CD14-positive monocyte (primary cell): ENCODE data around the gene JAM3. TPM values are rescaled to one million over a fixed set of nuclear protein-coding genes. Genes with fewer than 3 reads are reported as not detected.
A peak's percentile ranks its signal among the peaks of the same experiment; 100 is the strongest.

Experiments used
- DNase-seq, 3 donors: peaks; one replicate each; pipeline ENCODE4 v3.0.0-alpha.2; 2011 to 2022
- H2AFZ ChIP-seq: 2 replicates; pipeline ENCODE4 v1.6.0; 2012; ENCODE audit warnings: mild to moderate bottlenecking, low read depth, low read length, inconsistent platforms; ENCODE audit not compliant: insufficient read depth, poor library complexity, severe bottlenecking
- H3K27ac ChIP-seq, 2 donors: 1 replicate in 1 of 2; 2 replicates in 1 of 2; pipeline ENCODE4 v1.5.1; 2012 to 2013; ENCODE audit warnings: low read length in 2 of 2, control low read depth in 1 of 2, inconsistent platforms in 1 of 2, low read depth in 1 of 2, mild to moderate bottlenecking in 1 of 2
- H3K27me3 ChIP-seq, 2 donors: one replicate each; pipeline versions ENCODE4 v1.6.0 to v1.6.1; 2011 to 2013; ENCODE audit warnings: low read length in 2 of 2; ENCODE audit not compliant: control insufficient read depth in 2 of 2, insufficient read depth in 2 of 2
- H3K36me3 ChIP-seq, 2 donors: replicated peaks in 1 of 2; 1 replicate in 1 of 2; 2 replicates in 1 of 2; pipeline versions ENCODE4 v1.5.1 to v1.6.1; 2012 to 2013; ENCODE audit warnings: low read length in 2 of 2, control low read depth in 1 of 2, inconsistent platforms in 1 of 2, mild to moderate bottlenecking in 1 of 2; ENCODE audit not compliant: insufficient read depth in 2 of 2, control insufficient read depth in 1 of 2
- H3K4me1 ChIP-seq, 2 donors: 1 replicate in 1 of 2; 2 replicates in 1 of 2; pipeline versions ENCODE4 v1.5.1 to v1.6.1; 2012 to 2013; ENCODE audit warnings: low read length in 2 of 2, control low read depth in 1 of 2, inconsistent platforms in 1 of 2, mild to moderate bottlenecking in 1 of 2, moderate library complexity in 1 of 2; ENCODE audit not compliant: insufficient read depth in 2 of 2, control insufficient read depth in 1 of 2
- H3K4me2 ChIP-seq: replicated peaks from 2 replicates; pipeline ENCODE3; 2012; ENCODE audit warnings: low read length, moderate library complexity, mild to moderate bottlenecking; ENCODE audit not compliant: poor library complexity, severe bottlenecking; ENCODE audit errors: extremely low read depth
- H3K4me3 ChIP-seq, 3 experiments: fragments of 200-600 bp in 1 of 3; sonication (generic) in 1 of 3; replicated peaks in 1 of 3; 1 replicate in 2 of 3; 2 replicates in 1 of 3; pipeline ENCODE4 v1.5.1; 2011 to 2013; ENCODE audit warnings: low read length in 3 of 3, mild to moderate bottlenecking in 3 of 3, control low read depth in 2 of 3, low read depth in 2 of 3, inconsistent platforms in 1 of 3, moderate library complexity in 1 of 3
- H3K79me2 ChIP-seq: 2 replicates; pipeline ENCODE4 v1.6.0; 2012; ENCODE audit warnings: mild to moderate bottlenecking, control low read depth, inconsistent platforms, low read length, moderate library complexity; ENCODE audit not compliant: insufficient read depth
- H3K9ac ChIP-seq: 2 replicates; pipeline ENCODE4 v1.6.0; 2017; ENCODE audit warnings: low read length, mild to moderate bottlenecking; ENCODE audit not compliant: insufficient read depth, poor library complexity, severe bottlenecking
- H3K9me3 ChIP-seq, 2 donors: replicated peaks in 1 of 2; 1 replicate in 1 of 2; 2 replicates in 1 of 2; pipeline versions ENCODE4 v1.5.1 to v1.6.1; 2012 to 2013; ENCODE audit warnings: low read length in 2 of 2, control low read depth in 1 of 2; ENCODE audit not compliant: control insufficient read depth in 1 of 2, insufficient read depth in 1 of 2
- H4K20me1 ChIP-seq: 2 replicates; pipeline ENCODE4 v1.6.0; 2012; ENCODE audit warnings: mild to moderate bottlenecking, low read length, control low read depth, moderate library complexity; ENCODE audit not compliant: insufficient read depth
- H3K27ac Mint-ChIP-seq, 7 donors: one replicate each; pipeline ENCODE4 v1.8.0; 2020; ENCODE audit warnings: mild to moderate bottlenecking in 7 of 7, mixed read lengths in 7 of 7, moderate library complexity in 6 of 7, inconsistent platforms in 2 of 7
- H3K27me3 Mint-ChIP-seq, 3 donors: one replicate each; pipeline ENCODE4 v1.8.0; 2021 to 2022; ENCODE audit warnings: low read depth in 3 of 3, mild to moderate bottlenecking in 3 of 3, mixed read lengths in 3 of 3, moderate library complexity in 3 of 3, inconsistent platforms in 1 of 3
- H3K36me3 Mint-ChIP-seq, 2 donors: one replicate each; pipeline ENCODE4 v1.8.0; 2020; ENCODE audit warnings: mixed read lengths in 2 of 2, inconsistent platforms in 1 of 2, mild to moderate bottlenecking in 1 of 2
- H3K4me1 Mint-ChIP-seq: one replicate; pipeline ENCODE4 v1.8.0; 2020; ENCODE audit warnings: mild to moderate bottlenecking, mixed read lengths
- H3K4me3 Mint-ChIP-seq, 2 donors: one replicate each; pipeline ENCODE4 v1.8.0; 2020; ENCODE audit warnings: mild to moderate bottlenecking in 2 of 2, mixed read lengths in 2 of 2, moderate library complexity in 1 of 2
- H3K9me3 Mint-ChIP-seq, 7 donors: one replicate each; pipeline ENCODE4 v1.8.0; 2020 to 2022; ENCODE audit warnings: mixed read lengths in 7 of 7, mild to moderate bottlenecking in 6 of 7, moderate library complexity in 6 of 7, inconsistent platforms in 2 of 7
- CTCF ChIP-seq: fragments of 200-600 bp; IDR thresholded peaks from one replicate; pipeline ENCODE4 v1.8.0; 2022; ENCODE audit warnings: antibody characterized with exemption, mild to moderate bottlenecking
- WGBS: methylation state at CpG from one replicate; pipeline ENCODE4 v1.1.5; 2013; ENCODE audit warnings: missing lambda C conversion rate; ENCODE audit not compliant: insufficient coverage; 5-methylcytosine and 5-hydroxymethylcytosine counted together
- intact Hi-C, 2 donors: fragments of 100-400 bp; cut with micrococcal nuclease; formaldehyde crosslinking; loops; one replicate each; pipeline versions ENCODE4 v1.15.0 to v1.15.1; 2023
- polyA plus RNA-seq, 3 donors: library from polyadenylated mRNA; depleted of rRNA in 1 of 3; unstranded in 2 of 3; stranded (reverse) in 1 of 3; fragments of 300-500 nt in 2 of 3; fragments of >200 nt in 1 of 3; fragmentation: Illumina TruSeq in 2 of 3; gene quantifications; 1 replicate in 2 of 3; 2 replicates in 1 of 3; pipeline ENCODE4 v1.2.3, GENCODE V29; 2012 to 2021

JAM3 gene
- polyA plus RNA-seq, 3 donors, result 0.03 to 0.25 (median 0.12) TPM

DNA sequence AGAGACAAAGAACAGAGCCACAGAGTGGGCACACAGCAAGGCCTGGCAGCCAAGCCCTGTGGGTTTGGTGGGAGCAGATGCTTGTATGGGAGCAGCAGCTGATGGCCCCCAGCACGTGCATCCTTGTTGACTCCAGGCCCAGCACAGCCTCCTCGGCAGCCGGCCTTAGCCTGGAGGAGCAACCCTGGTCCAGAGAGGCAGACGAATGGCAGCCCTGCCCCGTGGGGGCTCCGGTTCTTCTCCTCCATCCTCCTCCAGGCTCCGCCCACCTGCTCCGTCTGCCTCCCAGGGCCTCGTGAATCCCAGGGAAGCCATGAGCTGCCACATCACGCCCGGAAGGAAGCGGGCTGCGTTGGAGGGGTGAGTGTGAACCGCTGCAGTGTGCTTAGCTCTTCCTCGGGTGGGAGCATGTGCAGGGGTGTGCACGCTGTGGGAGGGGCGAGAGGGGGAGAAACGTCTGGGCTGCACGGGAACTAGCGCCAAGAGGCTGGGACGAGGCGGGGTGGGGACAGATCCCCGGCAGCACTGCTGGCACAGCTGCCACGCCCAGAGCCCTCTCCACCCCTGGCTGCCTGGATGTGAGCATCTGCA is 36.3 kb upstream of the JAM3 start:
- WGBS, result 54% methylated on average over 23 of the region's 24 CpGs
- no peak overlapping the region for H3K4me3 ChIP-seq
- no peak for TF ChIP-seq CTCF
- no peak overlapping the region for H2AFZ ChIP-seq
- H3K4me2 ChIP-seq, result peak overlapping the region; percentile 17
- H3K4me1 Mint-ChIP-seq, result peaks cover 18% of the 10 kb centered on the region
- H3K27me3 Mint-ChIP-seq, result peaks cover 41 to 65% (median 60%) of the 10 kb centered on the region in 3 donors
- H3K79me2 ChIP-seq, result no peaks in the 10 kb centered on the region
- DNase-seq, result no peak
- H3K27ac Mint-ChIP-seq, result no peak overlapping the region
- no peaks in the 10 kb centered on the region for H3K9me3 ChIP-seq
- H3K9me3 Mint-ChIP-seq, result peaks cover 0 to 7% (median 0%) of the 10 kb centered on the region in 7 donors
- H3K27ac ChIP-seq, result no peak overlapping the region
- peaks cover under 1 to 47% of the 10 kb centered on the region in 2 donors for H3K27me3 ChIP-seq
- no peaks in the 10 kb centered on the region for H3K36me3 Mint-ChIP-seq
- H3K4me1 ChIP-seq, result peaks cover 0 to 7% of the 10 kb centered on the region in 2 donors
- no peak overlapping the region for H3K9ac ChIP-seq
- H3K36me3 ChIP-seq, result no peaks in the 10 kb centered on the region
- intact Hi-C loops, result no loop called here
- H4K20me1 ChIP-seq, result no peaks in the 10 kb centered on the region
- peak overlapping the region in 1 of 2 donors; percentile 67 for H3K4me3 Mint-ChIP-seq

DNA sequence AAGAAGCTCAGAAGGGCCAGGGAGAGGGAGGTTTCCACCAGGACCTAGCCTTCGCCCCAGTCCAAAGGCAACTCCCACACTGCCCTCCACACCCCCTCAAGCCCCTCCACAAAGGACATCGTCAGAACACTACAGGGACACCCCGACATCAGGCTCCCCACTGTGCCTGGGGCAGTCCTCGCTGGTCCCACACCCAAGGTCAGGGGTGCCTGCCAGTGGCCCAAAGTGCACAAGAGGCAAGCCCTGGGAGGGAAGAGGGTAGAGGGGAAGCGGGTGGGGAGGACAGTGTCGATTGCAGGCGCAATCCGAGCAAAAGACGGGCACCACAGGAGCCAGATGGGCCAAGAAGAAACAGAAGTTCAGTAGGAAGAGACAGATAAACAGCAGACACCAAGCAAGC is 35.6 kb upstream of the JAM3 start:
- peaks cover 44 to 67% (median 63%) of the 10 kb centered on the region in 3 donors for H3K27me3 Mint-ChIP-seq
- H3K36me3 ChIP-seq, result no peaks in the 10 kb centered on the region
- peak overlapping the region in 1 of 2 donors; percentile 67 for H3K4me3 Mint-ChIP-seq
- no peaks in the 10 kb centered on the region for H3K36me3 Mint-ChIP-seq
- H3K9ac ChIP-seq, result no peak overlapping the region
- no peak overlapping the region for H3K4me3 ChIP-seq
- H3K4me1 Mint-ChIP-seq, result peaks cover 22% of the 10 kb centered on the region
- H2AFZ ChIP-seq, result no peak overlapping the region
- H3K9me3 Mint-ChIP-seq, result peaks cover 0 to 7% (median 0%) of the 10 kb centered on the region in 7 donors
- no peaks in the 10 kb centered on the region for H4K20me1 ChIP-seq
- H3K27ac Mint-ChIP-seq, result no peak overlapping the region
- H3K4me2 ChIP-seq, result no peak overlapping the region
- H3K27me3 ChIP-seq, result peaks cover 2 to 54% of the 10 kb centered on the region in 2 donors
- H3K9me3 ChIP-seq, result no peaks in the 10 kb centered on the region
- H3K27ac ChIP-seq, result no peak overlapping the region
- 100% methylated on average over 2 of the region's 9 CpGs for WGBS
- no peak for DNase-seq
- H3K79me2 ChIP-seq, result no peaks in the 10 kb centered on the region
- intact Hi-C loops, result no loop called here
- peaks cover 0 to 7% of the 10 kb centered on the region in 2 donors for H3K4me1 ChIP-seq
- no peak for TF ChIP-seq CTCF
